ENCODE results near the gene PCSK5.

DNA sequence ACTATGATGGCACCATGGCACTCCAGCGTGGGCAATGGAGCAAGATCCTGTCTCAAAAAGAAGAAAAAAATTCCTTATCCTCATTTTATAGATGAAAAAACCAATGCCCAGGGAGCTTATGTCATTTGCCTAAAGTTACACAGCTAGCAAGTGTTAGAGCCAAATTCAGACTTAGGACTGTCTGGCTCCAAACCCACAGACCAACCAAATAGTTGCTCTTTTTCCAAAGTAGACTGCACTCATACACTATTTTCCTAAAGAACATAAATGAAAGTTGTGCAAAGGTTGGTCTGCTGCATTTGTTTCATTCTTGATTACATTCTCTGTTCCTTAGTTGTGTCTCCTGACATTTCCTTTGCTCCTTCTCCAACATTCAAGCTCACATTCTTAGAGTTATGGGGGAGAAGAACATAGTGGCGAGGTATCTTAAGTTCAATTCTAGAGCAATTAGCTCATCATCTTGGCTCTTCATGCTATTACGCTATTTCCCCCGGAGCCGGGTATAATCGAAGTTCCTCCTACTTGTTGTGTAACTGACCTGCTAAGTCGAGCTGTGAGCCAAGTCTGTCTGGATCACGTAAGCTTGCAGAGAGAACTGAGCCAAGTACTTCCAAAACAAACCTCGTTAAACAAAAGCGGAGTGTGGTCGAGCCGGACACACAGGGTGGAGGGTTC lies 365.4 kb downstream of the PCSK5 start:
- TF ChIP-seq, protein P1, sequence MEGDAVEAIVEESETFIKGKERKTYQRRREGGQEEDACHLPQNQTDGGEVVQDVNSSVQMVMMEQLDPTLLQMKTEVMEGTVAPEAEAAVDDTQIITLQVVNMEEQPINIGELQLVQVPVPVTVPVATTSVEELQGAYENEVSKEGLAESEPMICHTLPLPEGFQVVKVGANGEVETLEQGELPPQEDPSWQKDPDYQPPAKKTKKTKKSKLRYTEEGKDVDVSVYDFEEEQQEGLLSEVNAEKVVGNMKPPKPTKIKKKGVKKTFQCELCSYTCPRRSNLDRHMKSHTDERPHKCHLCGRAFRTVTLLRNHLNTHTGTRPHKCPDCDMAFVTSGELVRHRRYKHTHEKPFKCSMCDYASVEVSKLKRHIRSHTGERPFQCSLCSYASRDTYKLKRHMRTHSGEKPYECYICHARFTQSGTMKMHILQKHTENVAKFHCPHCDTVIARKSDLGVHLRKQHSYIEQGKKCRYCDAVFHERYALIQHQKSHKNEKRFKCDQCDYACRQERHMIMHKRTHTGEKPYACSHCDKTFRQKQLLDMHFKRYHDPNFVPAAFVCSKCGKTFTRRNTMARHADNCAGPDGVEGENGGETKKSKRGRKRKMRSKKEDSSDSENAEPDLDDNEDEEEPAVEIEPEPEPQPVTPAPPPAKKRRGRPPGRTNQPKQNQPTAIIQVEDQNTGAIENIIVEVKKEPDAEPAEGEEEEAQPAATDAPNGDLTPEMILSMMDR (IDR thresholded peaks at IDR 0.05; ENCODE audit: poor library complexity, severe bottlenecking) = no peak
- TF ChIP-seq EP300 (conservative IDR thresholded peaks at IDR 0.05; ENCODE audit: poor library complexity, severe bottlenecking) = no peak
- no peak for TF ChIP-seq TAF1 (IDR thresholded peaks at IDR 0.05; ENCODE audit: low read depth)
- no peak for TF ChIP-seq RAD21 (conservative IDR thresholded peaks at IDR 0.05)
- no peak for TF ChIP-seq MXI1 (conservative IDR thresholded peaks at IDR 0.05; ENCODE audit: poor library complexity, severe bottlenecking)

Data from neural cell (in vitro differentiated cells).